Midbrain (tissue), 1 donor: Measurements from ENCODE around the gene SAP30.

ENCODE experiments used
- DNase-seq: peaks from one replicate; lab custom pipeline; 2025; lab: John Stamatoyannopoulos, UW

Gene SAP30

DNA sequence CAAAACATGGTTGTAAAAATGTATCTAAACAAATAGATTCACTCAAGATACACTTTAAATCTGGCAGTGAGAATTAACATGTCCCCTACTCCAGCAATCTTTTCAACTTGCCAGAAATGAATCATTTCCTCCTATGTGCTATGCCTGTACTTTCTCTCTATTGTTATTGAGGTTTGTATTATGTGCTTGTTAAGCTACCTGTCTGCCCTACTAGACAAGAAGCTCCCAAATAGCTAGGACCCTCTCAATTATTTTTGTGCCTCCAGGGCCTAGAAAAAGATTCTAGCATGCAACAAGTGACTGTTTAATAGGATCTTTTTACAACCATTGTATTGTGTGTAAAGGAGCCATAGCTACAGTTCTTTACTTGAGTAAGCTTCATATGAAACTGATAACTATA lies 3.5 kb upstream of the SAP30 start:
- no peak for DNase-seq

DNA sequence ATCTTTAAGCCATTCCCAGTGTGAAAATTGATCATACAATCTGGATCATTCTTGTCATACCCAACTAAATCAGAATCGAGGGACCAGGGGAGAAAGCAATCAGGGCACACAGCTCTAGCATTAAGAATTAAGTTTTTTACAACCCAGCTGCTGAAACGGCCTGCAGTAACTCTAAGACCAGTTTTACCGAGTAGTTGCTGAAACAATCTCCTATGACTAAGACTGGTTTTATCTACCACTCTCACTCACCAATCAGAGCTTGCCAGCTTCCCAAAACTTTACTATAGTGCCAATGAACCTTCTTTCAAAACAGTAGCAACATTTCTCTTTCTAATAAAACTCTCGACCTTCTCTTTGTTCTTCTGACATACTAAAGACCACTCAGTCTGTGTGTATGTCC lies 2.8 kb upstream of the SAP30 start:
- DNase-seq, result peak; percentile 11

DNA sequence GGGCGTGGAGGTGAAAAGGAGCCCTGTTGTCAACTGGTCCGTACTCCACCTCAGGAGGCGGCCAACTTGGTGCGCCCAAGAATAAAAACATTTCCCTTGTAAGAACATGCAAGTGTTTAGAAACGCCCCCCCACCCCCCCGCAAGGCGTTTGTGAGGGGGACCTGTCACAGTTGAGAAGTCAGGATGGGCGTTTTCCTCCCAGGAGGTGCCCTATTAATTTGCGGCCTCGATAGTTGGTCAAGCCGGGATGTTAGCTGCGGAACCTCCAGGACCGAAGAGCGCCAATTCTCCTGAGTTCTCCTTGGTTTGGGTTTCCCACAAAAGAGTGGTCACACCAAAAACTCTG lies 651 bp upstream of the SAP30 start:
- DNase-seq, result no peak

DNA sequence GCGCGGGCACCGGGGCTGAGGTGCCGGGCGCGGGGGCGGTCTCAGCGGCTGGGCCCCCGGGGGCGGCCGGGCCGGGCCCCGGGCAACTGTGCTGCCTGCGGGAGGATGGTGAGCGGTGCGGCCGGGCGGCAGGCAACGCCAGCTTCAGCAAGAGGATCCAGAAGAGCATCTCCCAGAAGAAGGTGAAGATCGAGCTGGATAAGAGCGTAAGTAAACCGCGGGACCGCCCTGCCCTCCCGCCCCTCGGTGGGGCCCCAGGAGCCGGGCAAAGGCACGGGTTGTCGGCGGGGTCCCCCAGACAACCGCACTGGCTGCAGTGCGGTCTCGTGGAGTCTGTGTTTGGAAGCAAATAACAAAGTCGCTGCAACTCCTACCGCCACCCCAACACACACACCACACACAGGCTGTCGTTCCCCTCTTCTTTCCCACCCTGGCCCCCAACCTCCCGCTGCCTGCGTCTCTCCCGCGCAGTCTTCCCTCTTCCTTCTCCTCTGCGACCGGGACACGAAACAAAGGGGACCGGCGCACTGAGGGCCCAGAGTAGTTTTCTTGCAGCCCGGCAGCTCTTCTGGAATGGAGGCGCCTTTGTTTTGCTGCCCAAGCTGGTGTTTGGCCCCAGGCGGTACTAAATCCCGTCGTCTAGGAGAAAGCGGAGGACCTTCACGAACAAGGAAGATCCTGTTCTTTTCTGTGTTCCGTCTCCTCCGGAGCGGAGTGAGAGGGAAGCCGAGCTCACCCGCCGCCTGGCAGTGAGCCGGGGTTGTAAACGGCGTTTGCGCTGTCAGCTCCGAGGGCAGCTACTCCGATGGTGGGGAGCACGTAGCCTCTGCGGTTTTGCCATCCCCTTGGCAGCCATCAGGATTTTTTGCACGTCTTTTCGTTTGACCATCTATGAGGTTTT lies 788 bp downstream of the SAP30 start:
- peak; percentile 78 for DNase-seq

DNA sequence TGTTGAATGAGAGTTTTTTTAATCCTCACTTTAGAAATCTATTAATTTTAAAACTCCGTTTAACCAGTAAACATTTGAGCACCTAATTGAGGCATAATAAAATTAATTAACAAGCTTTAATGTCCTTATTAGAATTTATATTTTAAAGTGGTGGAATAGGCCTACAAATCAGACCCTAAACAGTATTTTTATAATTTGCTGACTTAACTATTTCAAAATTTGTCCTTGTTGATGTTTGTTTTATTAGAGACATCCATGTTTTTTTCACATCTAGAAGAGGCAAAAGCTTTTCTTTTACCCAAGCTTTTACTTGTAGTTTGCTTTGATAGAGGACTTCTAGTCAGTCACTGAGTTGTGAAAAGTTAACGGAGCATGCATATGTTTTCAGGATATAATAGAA lies 3.8 kb downstream of the SAP30 start:
- no peak for DNase-seq

DNA sequence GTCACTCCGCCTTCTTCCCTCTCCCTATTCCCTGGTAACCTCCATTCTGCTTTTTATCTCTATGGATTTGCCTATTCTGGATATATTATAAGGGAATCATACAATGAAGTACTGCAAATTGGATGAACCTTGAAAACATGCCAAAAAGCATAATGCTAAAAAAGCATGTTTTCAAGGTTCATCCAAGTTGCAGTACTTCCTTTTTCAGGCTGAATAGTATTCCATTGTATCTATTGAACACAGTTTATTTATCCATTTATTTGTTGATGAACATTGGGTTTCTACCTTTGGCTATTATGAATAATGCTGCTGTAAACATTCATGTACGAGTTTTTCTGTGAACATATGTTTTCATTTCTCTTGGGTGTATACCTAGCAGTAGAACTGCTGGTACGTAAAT lies 9.2 kb downstream of the SAP30 start:
- DNase-seq, result no peak

DNA sequence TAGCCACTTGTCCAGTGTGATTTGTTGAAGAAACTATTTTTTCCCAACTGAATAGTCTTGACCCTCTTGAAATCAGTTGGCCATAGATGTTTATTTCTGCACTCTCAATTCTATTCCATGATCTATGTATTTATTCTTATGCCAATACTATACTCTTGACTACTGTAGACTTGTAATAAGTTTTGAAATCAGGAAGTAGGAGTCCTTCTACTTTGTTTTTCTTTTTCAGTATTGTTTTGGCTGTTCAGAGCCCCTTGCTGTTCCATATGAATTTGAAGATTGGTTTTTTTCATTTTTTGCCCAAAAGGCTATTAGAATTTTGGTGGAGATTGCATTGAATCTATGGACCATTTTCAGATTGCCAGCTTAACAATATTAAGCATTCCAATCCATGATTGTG lies 10.2 kb downstream of the SAP30 start:
- DNase-seq, result no peak

DNA sequence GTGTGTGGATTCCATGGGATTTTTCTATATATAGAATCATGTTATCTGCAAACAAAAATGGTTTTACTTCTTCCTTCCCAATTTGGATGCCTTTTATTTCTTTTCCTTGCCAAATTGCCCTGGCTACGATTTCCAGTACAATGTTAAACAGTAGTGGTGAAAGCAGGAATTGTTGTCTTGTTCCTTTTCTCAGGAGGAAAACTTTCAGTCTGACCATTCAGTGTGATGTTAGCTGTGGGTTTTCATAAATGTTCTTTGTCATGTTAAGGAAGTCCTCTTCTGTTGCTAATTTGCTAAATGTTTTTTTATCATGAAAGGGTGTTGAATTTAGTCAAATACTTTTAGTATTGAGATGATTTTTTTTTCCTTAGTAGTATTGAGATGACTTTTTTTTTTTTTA lies 10.9 kb downstream of the SAP30 start:
- peak; percentile 27 for DNase-seq

DNA sequence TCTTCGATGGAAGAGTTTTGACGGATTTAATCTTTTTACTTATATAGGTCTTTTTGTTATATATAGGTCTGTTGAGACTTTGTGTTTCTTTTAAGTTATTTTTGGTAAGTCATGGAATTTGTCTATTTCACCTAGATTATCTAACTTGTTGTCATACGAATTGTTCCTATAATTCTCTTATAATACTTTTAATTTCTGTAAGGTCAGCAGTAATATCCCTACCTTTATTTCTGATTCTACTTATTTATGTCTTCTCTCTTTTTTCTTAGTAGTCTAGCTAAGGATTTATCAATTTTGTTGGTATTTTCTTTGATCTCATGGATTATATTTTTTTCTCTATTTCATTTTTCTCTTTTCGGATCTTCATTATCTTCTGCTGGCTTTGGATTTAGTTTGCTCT lies 11.6 kb downstream of the SAP30 start:
- no peak for DNase-seq

DNA sequence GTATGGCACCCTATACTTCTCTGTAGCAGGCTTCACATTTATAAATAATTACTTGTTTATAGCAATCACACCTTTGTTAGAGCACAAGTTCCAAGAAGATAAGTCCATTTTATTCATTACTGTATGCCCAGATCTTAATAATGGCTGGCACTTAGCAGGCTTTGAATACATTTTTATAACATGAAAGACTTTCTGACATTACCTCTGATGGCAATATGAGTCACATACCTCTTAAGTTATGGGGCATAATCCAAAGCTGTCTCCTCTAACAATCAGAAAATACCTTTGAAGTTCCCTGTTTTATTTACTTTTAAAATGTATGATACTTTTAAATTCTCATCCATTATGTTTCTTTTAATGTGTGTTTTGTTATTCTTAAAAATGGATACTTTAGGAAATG lies 16.0 kb downstream of the SAP30 start:
- DNase-seq, result no peak

DNA sequence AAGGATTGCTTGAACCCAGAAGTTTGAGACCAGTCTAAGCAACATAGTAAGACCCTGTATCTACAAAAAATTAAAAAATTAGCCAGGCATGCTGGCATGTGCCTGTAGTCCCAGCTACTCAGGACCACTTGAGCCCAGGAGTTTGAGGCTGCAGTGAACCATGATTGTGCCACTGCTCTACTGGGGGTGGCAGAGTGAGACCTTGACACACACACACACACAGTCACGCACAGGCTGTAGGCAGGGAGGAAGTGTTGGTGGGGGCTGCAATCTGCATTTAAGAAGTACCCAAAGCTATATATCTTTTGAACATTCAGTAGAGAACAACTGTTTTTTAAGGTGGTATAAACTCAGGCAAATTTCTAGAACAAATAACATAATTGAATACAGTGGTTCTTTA lies 20.9 kb downstream of the SAP30 start:
- DNase-seq, result no peak

DNA sequence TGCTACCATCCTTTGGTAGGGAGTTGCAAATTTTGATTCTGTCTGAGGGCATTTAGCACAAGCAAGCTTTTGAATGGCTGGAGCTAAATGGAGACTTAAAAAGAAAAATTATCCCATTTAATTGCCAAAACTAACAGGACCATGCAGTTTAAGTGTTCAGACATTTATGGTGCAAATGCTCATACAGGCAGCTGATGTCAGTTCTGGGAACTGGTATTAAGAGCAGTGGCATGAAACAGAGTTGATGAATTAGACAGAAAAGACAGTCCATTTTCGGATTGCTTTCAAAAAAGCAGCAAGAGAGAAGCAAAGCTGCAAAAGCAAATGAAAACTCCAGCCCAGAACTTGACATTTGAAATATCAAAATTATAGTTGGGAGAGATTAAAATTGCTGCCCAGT lies 26.9 kb downstream of the SAP30 start:
- no peak for DNase-seq

DNA sequence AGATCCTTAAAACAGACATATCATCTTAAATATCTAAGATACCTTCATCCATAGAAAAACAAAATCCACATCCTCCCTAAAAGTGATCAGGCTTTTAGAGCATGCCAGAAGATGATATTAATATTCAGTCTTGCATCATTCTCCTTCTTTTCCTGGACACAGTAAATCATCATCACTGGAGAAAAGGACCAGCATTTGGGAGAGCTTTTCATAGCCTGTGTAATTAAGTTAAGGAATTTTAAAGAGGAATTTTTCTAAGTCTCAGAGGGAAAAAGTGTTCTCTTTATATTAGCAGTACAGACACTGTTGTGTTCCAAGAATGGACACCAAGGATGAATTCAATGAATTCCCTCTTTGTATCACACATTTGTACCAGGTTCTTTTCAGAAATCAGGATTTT lies 27.5 kb downstream of the SAP30 start:
- DNase-seq, result no peak

DNA sequence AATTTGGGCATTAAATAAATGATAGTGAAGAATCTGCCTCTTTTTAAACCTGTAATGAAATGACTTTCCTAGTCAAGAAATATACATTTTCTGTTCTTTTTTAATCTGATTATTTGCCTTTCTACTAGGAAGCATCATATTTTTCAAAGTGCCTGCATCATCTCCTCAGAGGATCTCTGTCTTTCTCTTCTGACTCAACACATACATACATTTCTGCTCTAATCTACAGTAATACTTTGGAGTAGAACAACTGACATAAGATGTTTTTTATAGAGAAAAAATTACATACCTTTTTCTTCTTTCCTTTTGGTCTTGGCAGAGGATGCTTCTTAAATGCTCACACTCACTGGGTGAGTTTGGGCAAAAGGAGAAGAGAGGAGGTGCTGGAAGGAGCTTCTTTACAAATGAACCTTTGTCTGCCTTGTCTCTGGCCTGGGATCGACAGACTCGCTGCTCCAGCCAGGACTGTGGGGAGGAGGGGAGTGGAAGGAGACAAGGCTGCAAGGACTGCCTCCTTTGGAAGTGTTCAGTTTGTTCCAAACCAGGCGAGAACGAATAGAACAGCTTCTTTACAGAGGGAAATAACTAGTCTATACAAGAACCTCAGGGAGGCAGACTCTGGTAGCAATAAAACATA lies 28.1 kb downstream of the SAP30 start, which contains the start of gene SCRG1:
Gene SCRG1 (minus strand): TSS at position 338 of the 637 bp plus-strand sequence. CDS start 7,702 bp downstream, outside the sequence.
- DNase-seq, result peak; percentile 71

DNA sequence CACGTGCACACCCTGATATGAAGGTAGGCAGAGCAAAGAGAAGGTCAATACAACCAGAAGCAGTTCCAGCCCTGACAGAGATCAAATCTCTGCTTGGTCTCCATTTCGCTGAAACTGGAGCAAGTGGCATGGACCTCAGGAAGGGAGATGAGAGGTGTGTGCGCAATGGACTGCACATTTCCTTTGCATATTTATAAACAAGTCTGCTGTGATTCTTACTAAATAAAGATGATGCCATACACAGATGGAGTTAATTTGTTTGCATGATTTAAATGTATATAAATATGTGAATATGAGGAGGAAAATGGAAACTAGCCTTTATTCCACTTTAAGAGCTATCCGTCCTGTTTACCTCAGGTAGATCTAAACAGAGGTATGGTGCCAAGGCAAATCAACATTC lies 30.3 kb downstream of the SAP30 start:
- no peak for DNase-seq

DNA sequence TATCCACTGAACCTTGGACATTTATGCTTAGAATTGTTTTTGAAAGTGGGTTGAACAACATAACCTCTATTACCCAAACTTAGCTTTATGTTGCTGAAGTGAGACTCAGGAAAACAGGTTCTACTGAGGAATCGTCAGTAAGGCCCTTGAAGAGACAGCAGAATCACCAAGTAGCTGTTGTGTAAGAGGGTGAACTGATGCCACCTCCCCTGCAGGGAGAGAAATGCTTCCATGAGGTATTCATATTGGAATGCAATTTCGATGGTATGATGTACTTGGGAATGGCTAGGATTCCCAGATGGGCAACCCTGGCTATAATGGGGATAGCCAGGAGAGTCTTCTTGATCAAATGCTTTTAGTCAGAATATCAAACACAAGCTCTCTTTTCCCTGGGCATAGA lies 32.3 kb downstream of the SAP30 start:
- no peak for DNase-seq

DNA sequence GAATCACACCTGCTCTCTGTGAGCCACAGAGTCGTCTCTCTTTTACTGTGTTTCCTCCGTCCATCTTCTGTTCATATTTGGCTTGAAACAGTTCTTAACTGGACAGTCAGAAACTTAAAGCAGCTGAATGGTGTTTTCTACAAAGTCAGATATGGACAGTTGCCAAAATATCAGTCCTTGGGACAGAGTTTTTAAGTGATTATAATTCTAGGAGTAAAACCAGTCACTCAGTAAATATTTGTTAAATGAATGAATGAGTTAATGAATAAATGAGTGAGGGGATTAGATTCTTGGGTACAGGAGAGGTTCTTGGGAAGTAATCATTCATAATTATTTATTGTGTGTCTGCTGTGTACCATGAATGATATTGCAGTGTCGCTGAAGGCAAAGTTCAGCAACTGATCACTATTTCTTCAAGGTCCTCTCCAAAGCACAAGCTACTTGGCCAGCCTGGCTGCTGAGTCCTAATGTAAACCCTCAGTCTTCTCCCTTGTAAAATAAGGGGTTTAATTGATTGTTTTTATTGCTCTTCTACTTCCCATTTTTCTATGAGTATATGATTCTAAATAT lies 33.6 kb downstream of the SAP30 start:
- DNase-seq, result no peak

DNA sequence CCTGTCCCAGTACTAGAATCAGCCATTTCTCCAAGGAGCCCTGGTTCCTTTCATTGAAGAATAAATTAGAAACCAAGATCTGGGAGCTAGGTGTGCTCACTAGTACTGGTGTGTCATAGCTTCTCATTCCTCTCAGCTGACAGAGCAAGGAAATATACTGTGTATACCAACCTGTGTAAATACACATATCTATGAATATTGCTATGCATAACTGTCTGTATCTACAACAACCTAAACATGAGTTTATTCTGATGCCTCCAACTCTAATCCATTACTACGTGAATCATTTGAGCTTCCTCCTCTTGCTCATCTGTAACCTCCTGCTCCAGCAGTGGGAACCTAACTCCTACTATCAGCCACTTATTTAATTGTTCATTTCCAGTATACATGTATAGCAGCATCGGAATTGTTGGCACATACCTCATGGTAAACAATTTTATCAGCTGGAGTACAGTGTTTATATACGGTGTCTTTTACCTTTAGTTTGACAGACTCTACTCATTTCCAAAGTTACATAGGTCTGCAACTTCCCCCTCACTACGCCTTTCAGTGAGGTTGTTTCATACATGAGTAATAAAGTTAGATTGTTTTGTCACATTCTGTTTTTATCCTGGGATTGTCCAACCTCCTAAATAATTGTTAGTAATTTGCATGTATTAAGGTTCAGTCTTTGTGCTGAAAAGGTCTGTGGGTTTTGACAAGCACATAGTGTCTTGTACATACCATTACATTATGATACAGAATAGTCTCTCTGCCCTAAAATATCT lies 35.3 kb downstream of the SAP30 start:
- no peak for DNase-seq

DNA sequence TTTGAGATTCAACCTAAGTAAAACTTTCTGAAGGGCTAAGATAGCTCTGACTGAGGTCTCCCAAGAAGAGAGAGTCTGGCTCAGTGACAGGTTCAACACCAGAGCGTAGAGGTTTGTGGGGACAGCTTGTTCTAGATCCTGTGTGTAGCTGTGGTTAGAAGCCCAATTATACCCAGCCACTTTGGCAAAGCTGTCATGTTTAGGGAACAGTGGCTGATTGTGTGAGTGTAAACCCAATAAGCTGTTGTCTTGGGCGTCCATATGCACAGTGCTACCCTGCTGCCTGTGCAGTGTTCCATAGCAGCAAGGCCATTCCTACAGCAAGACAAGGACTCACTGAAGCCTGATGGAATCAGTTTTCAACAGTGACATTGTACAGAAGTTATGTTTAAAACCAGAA lies 39.3 kb downstream of the SAP30 start:
- peak; percentile 76 for DNase-seq

DNA sequence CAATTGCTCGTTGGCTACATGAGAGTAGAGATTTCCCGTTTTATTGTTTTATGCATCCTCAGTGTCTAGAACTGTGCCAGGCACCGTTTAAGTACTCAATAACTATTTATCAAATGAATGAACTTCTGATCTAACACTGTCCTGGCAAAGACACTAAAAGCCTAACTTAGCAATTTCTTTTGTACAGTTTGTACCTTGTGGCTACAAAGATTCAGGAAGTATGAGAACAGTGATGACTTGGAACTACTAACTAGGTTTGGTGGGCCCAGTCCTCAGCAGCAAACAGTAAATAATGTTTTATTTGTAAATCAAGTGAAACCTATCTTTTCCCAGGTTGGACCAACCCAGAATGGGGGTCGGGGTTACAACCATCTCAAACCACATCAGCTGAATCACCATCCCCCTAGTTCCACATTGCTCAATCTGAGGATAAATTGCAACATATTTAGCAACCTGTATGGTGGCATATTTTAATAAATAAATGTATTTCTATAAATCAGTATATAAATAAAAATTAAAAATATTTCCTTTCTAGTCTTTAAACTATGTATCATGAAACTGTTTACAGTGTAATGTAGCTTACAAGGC lies 40.4 kb downstream of the SAP30 start:
- DNase-seq, result no peak

DNA sequence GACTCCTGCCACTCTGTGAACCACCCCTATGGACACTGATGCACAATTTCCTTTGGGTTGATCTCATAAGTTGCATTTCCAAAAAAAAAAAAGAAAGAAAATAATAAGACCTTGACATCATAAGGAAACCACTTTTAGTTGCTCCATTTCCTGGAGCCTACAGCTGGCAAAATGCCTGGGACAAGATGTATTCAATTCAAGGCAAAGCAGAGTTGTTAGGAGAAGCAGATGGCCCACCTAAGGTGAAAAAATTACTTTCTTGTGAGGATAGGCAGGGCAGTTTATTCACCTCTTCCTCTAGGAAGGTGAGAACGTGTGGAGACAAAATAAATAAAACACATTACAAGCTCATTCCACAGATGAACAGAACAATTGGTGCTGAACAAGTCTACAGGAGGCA lies 42.3 kb downstream of the SAP30 start:
- no peak for DNase-seq

DNA sequence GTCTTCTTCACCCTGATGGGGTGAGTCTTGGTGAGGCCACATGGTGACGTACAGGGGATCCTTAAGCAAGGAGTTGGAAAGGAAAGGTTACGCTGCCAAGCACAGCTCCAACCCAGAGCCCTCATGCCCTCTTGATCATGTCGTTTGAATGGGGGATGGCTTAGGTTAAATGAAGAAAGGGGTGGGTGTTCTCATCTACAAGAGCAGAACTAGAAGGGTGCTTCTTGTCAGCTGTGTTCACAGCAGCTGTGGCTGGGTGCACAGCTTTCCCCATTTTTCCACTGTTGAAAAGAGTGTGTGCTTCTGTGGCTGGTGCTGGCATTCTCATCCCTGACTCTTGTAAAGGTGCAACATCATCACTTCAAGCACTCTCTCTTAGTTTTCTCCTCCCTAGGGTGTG lies 43.7 kb downstream of the SAP30 start:
- DNase-seq, result no peak
